Mesodermal cell (in vitro differentiated cells): ENCODE measurements around the gene LRRC26.

Experiments used
- H3K27ac ChIP-seq: 2 replicates; pipeline ENCODE4 v1.7.0; 2013; ENCODE audit warnings: mild to moderate bottlenecking, low read depth, low read length, moderate library complexity; ENCODE audit not compliant: severe bottlenecking
- H3K36me3 ChIP-seq: 2 replicates; pipeline ENCODE4 v1.7.1; 2013; ENCODE audit warnings: mild to moderate bottlenecking, low read length, moderate library complexity; ENCODE audit not compliant: control insufficient read depth, insufficient read depth
- H3K4me1 ChIP-seq: one replicate; pipeline ENCODE4 v1.7.1; 2013; ENCODE audit warnings: mild to moderate bottlenecking, low read length; ENCODE audit not compliant: insufficient read depth, control insufficient read depth, poor library complexity, severe bottlenecking
- H3K4me3 ChIP-seq: 2 replicates; pipeline ENCODE4 v1.7.0; 2013; ENCODE audit warnings: low read length, control low read depth, mild to moderate bottlenecking; ENCODE audit not compliant: insufficient read depth, poor library complexity, severe bottlenecking; ENCODE audit errors: extremely low read depth
- H3K9me3 ChIP-seq: 2 replicates; pipeline ENCODE4 v1.7.1; 2013; ENCODE audit warnings: mild to moderate bottlenecking, low read length, moderate library complexity; ENCODE audit not compliant: control insufficient read depth
- WGBS, 2 experiments: methylation state at CpG; one replicate each; pipeline ENCODE4 v1.1.5; 2013; ENCODE audit warnings: missing lambda C conversion rate in 2 of 2; ENCODE audit not compliant: insufficient coverage in 2 of 2; 5-methylcytosine and 5-hydroxymethylcytosine counted together

LRRC26 gene

GRCh38 chr9:137157618-137158415 is 12.0 kb downstream of the LRRC26 start:
- Histone ChIP-seq H3K4me1 (no peaks in the 10 kb centered on the region), H3K27ac (no peak overlapping the region), H3K36me3 (no peaks in the 10 kb centered on the region), H3K4me3 (no peak overlapping the region), H3K9me3 (no peaks in the 10 kb centered on the region)
- WGBS, 2 experiments = 68 to 73% methylated on average over 14 to 15 of the region's 19 CpGs

DNA sequence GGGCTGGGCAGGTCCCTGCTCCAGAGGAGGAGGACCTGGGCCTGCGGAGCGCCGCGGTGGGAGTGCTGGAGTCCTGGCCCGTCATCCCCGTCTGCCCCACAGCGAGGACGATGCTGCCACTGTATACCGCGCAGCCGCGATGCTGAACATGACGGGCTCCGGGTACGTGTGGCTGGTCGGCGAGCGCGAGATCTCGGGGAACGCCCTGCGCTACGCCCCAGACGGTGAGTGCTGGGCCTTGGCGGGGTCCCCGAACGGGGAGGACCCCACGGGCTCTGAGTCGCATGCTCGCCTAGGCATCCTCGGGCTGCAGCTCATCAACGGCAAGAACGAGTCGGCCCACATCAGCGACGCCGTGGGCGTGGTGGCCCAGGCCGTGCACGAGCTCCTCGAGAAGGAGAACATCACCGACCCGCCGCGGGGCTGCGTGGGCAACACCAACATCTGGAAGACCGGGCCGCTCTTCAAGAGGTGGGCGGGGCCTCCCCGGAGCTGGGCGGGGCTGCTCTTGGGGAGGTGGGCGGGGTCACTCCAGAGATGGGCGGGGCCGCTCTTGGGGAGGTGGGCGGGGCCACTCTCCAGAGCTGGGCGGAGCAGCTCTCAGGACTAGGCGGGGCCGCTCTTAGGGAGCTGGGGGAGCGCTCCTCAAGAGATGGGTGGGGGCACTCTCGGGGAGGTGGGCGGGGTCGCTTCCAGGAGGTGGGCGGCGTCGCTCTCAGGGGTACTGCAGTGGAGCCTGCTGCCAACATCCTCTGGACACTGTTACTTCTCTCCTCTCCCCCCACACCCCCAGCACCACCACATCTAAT is 13.1 kb downstream of the LRRC26 start:
- H3K4me1 ChIP-seq = no peaks in the 10 kb centered on the region
- H3K36me3 ChIP-seq = no peaks in the 10 kb centered on the region
- no peak overlapping the region for H3K27ac ChIP-seq
- H3K4me3 ChIP-seq = no peak overlapping the region
- 56 to 62% methylated on average over 36 to 63 of the region's 65 CpGs for WGBS, 2 experiments
- H3K9me3 ChIP-seq = no peaks in the 10 kb centered on the region

DNA sequence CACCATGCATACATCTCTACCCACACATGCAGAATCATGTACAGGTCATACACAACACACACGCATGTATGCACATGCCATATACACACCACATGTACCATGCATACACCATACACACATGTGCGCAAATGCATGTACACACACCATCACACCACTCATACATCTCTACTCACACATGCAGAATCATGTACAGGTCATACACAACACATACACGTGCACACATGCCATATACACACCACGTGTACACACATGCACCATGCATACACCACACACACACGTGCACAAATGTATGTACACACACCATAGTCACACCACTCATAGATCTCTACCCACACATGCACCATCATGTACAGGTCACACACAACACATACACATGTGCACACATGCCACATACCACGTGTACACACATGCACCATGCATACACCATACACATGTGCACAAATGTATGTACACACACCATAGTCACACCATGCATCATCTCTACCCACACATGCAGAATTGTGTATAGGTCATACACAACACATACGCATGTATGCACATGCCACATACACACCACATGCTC is 16.9 kb downstream of the LRRC26 start:
- no peak overlapping the region for H3K27ac ChIP-seq
- 89 to 94% methylated on average over 6 to 7 of the region's 7 CpGs for WGBS, 2 experiments
- no peaks in the 10 kb centered on the region for H3K4me1 ChIP-seq
- H3K4me3 ChIP-seq = no peak overlapping the region
- no peaks in the 10 kb centered on the region for H3K9me3 ChIP-seq
- H3K36me3 ChIP-seq = no peaks in the 10 kb centered on the region

DNA sequence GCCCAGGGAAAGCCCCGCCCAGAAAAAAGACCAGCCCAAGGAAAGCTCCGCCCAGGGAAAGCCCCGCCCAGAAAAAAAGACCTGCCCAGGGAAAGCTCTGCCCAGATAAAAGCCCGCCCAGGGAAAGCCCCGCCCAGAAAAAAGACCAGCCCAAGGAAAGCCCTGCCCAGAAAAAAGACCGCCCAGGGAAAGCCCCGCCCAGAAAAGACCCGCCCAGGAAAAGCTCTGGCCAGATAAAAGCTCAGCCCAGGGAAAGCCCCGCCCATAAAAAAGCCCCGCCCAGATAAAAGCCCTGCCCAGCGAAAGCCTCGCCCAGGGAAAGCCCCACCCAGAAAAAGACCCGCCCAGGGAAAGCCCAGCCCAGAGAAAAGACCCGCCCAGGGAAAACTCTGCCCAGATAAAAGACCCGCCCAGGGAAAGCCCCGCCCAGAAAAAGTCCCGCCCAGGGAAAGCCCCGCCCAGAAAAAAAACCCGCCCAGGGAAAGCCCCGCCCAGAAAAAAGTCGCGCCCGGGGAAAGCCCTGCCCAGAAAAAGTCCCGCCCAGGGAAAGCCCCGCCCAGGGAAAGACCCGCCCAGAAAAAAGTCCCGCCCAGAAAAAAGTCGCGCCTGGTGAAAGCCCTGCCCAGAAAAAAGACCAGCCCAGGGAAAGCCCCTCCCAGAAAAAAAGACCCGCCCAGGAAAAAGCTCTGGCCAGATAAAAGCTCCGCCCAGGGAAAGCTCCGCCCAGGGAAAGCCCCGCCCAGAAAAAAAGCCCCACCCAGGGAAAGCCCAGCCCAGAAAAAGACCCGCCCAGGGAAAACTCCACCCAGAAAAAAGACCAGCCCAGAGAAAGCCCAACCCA is 19.0 kb downstream of the LRRC26 start:
- H3K4me3 ChIP-seq = no peak overlapping the region

DNA sequence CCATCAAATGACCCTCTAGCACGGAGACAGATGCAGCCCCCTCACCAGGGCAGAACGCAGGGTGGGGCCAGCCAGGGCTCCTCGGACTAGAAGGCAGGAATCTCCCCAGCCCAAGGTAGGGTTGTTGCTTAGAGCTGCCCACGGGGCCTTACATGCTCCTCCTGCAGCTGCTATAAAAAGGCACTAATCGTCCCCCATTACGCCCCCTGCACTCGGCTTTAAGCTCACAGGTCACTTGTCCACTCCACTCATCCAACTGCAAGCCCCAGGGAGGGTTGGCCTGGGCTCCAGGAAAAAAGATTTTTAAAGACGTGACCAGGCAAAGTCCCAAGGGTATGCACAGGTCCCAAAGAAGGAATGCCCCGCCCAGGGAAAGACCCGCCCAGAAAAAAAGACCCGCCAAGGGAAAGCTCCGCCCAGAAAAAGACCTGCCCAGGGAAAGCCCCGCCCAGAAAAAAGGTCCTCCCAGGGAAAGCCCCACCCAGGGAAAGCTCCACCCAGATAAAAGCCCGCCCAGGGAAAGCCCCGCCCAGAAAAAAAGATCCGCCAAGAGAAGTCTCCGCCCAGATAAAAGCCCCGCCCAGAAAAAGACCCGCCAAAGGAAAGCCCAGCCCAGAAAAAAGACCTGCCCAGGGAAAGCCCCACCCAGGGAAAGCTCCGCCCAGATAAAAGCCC is 19.8 kb downstream of the LRRC26 start:
- WGBS, 2 experiments = 82 to 86% methylated on average over 14 to 19 of the region's 20 CpGs

More for the DNA sequence above, 19.0 kb downstream of the LRRC26 start:
- no peaks in the 10 kb centered on the region for H3K9me3 ChIP-seq
- no peaks in the 10 kb centered on the region for H3K4me1 ChIP-seq
- WGBS, 2 experiments = 69 to 71% methylated on average over 25 to 29 of the region's 34 CpGs
- H3K27ac ChIP-seq = no peak overlapping the region
- no peaks in the 10 kb centered on the region for H3K36me3 ChIP-seq

GRCh38 chr9:137149363-137149762 is 20.5 kb downstream of the LRRC26 start:
- no peaks in the 10 kb centered on the region for H3K36me3 ChIP-seq
- H3K27ac ChIP-seq = no peak overlapping the region
- 83 to 88% methylated on average over 4 of the region's 5 CpGs for WGBS, 2 experiments
- no peak overlapping the region for H3K4me3 ChIP-seq
- no peaks in the 10 kb centered on the region for H3K4me1 ChIP-seq
- H3K9me3 ChIP-seq = no peaks in the 10 kb centered on the region

More for the DNA sequence above, 19.8 kb downstream of the LRRC26 start:
- Histone ChIP-seq H3K9me3 (no peaks in the 10 kb centered on the region), H3K27ac (no peak overlapping the region), H3K4me3 (no peak overlapping the region), H3K36me3 (no peaks in the 10 kb centered on the region), H3K4me1 (no peaks in the 10 kb centered on the region)

GRCh38 chr9:137148661-137149060 is 21.2 kb downstream of the LRRC26 start:
- no peak overlapping the region for H3K4me3 ChIP-seq
- no peaks in the 10 kb centered on the region for H3K36me3 ChIP-seq

GRCh38 chr9:137148242-137148641 is 21.6 kb downstream of the LRRC26 start:
- 82 to 83% methylated on average over 27 of the region's 27 CpGs for WGBS, 2 experiments
- H3K4me1 ChIP-seq = no peaks in the 10 kb centered on the region
- no peaks in the 10 kb centered on the region for H3K36me3 ChIP-seq
- H3K4me3 ChIP-seq = no peak overlapping the region
- H3K9me3 ChIP-seq = no peaks in the 10 kb centered on the region
- no peak overlapping the region for H3K27ac ChIP-seq

More at GRCh38 chr9:137148661-137149060, 21.2 kb downstream of the LRRC26 start:
- Histone ChIP-seq H3K9me3 (no peaks in the 10 kb centered on the region), H3K4me1 (no peaks in the 10 kb centered on the region), H3K27ac (no peak overlapping the region)
- 88% methylated on average over 18 to 19 of the region's 19 CpGs for WGBS, 2 experiments

DNA sequence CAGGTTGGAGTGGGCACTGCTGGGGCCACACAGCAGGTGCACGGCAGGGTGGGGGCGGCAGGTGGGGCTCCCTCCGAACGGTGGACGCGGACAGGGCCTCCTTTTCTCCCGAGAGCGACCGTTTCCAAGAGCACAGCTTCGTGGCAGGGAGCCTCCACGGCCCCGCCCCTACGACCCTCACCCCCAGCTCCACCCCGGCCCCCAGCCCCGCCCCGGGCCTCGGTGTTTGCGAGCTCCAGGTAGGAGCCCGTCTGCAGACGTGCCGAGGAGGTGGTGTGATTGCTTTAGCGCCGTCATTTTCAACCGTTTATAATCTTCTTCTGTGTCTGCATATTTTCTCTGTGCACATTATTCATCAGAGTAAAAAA is 22.1 kb downstream of the LRRC26 start:
- 49 to 52% methylated on average over 8 to 18 of the region's 24 CpGs for WGBS, 2 experiments

More for the DNA sequence above, 22.1 kb downstream of the LRRC26 start:
- no peaks in the 10 kb centered on the region for H3K4me1 ChIP-seq
- H3K36me3 ChIP-seq = no peaks in the 10 kb centered on the region
- H3K27ac ChIP-seq = no peak overlapping the region
- no peak overlapping the region for H3K4me3 ChIP-seq
- no peaks in the 10 kb centered on the region for H3K9me3 ChIP-seq
